ENCODE data around the gene ARL15.

ARL15 gene

DNA sequence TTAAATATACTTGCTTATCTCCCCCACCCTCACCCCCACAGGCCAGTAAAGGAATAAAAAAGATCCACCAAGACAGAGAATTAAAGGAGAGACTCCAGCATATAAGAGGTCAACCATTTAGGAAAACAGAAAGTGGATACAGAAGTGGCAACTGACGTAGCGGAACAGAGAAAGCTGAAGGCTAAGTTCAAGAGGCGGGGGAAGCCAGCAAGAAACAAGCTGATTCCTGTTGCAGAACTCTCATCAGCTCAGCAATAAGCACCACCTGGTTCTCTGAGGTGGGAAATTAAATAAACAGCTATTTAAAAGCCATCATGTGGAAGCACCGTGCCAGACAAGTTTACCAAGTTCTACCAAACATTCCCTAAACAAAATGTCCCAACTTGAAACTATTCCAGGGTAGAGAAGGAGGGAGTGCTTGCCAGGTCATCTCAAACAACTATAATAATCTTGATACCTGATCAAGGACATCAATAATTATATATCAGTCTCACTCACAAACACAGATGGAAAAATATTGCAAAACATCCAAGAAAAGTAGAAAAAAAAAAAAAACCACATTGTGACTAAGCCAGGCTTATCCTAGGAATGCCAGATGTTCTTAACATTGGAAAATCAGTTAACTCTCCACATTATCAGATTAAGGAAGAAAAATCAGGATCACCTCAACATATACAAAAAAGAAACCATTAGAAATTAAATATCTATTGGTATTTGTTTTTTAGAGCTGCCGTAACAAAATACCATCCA, 7.3 kb upstream of the ARL15 start:
- Histone ChIP-seq H3K4me3 (ENCODE audit: low read depth, low read length) (no peak overlapping the region), H3K27me3 (peaks cover 5% of the 10 kb centered on the region; the same call in 1 of the 2 replicates), H3K36me3 (no peaks in the 10 kb centered on the region), H3K9me3 (no peaks in the 10 kb centered on the region), H3K4me1 (no peaks in the 10 kb centered on the region)
- TF ChIP-seq, protein P1, sequence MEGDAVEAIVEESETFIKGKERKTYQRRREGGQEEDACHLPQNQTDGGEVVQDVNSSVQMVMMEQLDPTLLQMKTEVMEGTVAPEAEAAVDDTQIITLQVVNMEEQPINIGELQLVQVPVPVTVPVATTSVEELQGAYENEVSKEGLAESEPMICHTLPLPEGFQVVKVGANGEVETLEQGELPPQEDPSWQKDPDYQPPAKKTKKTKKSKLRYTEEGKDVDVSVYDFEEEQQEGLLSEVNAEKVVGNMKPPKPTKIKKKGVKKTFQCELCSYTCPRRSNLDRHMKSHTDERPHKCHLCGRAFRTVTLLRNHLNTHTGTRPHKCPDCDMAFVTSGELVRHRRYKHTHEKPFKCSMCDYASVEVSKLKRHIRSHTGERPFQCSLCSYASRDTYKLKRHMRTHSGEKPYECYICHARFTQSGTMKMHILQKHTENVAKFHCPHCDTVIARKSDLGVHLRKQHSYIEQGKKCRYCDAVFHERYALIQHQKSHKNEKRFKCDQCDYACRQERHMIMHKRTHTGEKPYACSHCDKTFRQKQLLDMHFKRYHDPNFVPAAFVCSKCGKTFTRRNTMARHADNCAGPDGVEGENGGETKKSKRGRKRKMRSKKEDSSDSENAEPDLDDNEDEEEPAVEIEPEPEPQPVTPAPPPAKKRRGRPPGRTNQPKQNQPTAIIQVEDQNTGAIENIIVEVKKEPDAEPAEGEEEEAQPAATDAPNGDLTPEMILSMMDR (IDR thresholded peaks at IDR 0.05; ENCODE audit: low read depth, low read length) = no peak
- no peak for DNase-seq

DNA sequence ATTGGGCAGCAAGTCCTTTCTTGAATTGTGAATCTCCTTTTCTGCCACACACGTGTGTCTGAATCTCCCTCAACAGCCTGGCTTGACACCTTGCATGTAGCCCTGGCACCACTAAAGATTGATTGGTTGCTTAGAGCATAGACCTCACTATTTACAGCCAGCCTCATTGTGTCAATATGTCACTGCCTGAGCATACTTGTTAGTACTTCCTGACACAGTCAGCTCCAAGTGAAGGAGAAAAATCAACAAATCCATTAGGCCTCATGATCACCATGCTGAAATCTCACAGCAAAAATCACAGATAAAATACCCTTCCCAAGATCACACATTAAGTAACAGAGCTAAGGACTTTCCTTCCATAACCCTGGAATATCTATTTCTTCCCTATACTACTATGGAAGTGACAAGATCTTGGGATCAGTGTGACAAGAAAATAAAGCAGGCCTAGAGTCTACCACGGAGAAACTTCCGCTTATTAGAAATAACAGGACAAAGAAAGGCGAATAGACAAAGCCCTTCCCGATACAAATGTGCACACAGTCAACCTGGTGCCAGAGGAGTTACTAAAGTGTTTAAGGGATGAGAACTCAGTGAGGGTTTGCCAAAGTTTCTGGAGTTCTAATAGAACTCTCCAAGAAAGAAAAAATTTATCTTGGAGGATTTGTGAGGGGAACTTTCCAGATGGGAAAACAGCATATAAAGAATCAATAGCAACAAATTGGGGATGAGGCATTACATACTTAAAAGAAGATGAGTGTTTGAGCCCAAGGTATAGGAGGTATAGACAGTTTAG, 5.6 kb upstream of the ARL15 start:
- TF ChIP-seq, protein P1 (IDR thresholded peaks at IDR 0.05; ENCODE audit: low read depth, low read length) = no peak
- no peaks in the 10 kb centered on the region for H3K9me3 ChIP-seq
- no peak overlapping the region for H3K4me3 ChIP-seq (ENCODE audit: low read depth, low read length)
- H3K36me3 ChIP-seq = no peaks in the 10 kb centered on the region
- H3K27me3 ChIP-seq = peaks cover 8% of the 10 kb centered on the region; the same call in 1 of the 2 replicates
- H3K4me1 ChIP-seq = no peaks in the 10 kb centered on the region
- DNase-seq = no peak

DNA sequence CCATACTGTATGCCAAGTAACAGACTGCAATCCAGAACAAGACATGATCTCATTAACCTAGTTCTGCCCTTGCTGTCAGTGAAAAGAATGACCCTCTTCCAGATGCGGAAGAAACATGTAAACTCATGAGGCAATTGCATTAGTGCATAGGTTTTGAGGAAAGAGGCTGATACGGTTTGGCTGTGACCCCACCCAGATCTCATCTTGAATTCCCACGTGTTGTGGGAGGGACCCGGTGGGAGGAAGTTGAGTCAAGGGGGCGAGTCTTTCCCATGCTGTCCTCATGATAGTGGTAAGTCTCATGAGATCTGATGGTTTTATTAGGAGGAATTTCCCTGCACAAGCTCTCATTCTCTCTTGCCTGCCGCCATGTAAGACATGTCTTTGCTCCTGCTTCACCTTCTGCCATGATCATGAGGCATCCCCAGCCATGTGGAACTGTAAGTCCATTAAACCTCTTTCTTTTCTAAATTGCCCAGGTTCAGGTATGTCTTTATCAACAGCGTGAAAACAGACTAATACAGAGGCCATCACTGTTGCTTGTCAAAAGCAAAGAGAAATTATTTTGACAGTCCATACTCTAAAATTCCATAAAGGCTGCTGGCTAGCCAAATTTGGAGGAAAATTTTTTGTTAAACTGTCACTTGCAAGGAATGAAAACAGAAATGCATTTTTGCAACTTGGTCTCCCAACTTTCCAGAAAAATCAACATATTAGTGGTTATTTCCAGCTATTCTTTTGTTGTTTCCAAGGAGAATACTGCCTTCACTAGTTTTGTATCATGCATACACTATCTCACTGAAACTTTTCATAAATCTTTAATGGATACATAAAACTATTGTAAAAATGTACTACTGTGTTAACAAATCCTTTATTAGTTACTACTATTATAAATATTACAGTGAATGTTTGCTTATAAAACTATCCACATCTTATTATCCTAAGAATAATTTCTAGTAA, 3.2 kb upstream of the ARL15 start:
- Histone ChIP-seq H3K4me1 (no peaks in the 10 kb centered on the region), H3K4me3 (ENCODE audit: low read depth, low read length) (no peak overlapping the region), H3K27me3 (peaks cover 16% of the 10 kb centered on the region), H3K9me3 (no peaks in the 10 kb centered on the region), H3K36me3 (no peaks in the 10 kb centered on the region)
- no peak for DNase-seq
- TF ChIP-seq, protein P1 (IDR thresholded peaks at IDR 0.05; ENCODE audit: low read depth, low read length) = no peak

DNA sequence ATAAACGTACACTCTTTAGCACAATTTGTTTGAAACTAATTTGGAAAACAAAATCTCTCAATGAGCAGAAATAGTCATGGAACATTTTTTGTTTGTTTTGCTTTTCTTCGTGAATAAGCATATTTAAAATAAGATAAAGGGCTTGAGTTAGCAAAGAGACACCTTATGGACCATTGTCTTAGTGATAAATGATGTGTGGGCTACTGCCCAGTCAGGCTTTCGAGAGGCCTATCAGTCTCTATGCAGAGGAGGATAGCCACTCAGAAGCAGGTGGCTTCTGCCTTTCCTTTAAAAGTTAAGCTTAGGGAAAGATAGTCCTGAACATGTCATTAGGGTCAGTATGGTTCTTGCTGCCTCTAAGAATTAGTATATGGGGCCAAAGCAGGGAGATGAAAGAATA, 2.1 kb upstream of the ARL15 start:
- no peaks in the 10 kb centered on the region for H3K36me3 ChIP-seq
- no peaks in the 10 kb centered on the region for H3K9me3 ChIP-seq
- DNase-seq = no peak
- TF ChIP-seq, protein P1 (IDR thresholded peaks at IDR 0.05; ENCODE audit: low read depth, low read length) = no peak
- H3K27me3 ChIP-seq = peaks cover 23% of the 10 kb centered on the region
- H3K4me3 ChIP-seq (ENCODE audit: low read depth, low read length) = no peak overlapping the region
- H3K4me1 ChIP-seq = no peaks in the 10 kb centered on the region

DNA sequence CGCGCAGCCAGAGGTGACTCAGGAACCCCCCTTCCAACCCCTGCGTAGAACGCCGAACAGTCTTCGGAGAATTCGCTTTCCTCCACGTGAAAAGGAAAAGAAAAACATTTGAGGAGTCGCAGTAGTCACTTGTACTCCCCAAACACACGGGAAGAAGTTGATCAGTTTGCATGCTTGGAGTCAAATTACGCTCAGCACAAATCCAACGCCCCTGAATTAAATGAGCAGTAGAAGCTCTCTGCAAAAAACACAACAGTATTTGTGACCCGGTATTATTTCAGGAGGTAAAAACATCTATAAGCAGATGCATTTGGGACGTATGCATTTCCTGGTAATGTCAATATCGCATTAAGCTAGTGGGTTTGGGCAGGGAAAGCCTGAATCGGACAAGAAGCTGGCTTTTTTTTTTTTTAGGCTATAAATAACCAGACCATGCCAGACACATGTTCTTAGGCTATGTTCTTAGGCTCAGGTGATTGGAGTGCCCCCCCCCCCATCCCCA, 854 bp upstream of the ARL15 start:
- no peaks in the 10 kb centered on the region for H3K9me3 ChIP-seq
- no peak for DNase-seq
- H3K4me1 ChIP-seq = no peaks in the 10 kb centered on the region
- H3K36me3 ChIP-seq = no peaks in the 10 kb centered on the region
- TF ChIP-seq, protein P1 (IDR thresholded peaks at IDR 0.05; ENCODE audit: low read depth, low read length) = no peak
- peaks cover 23% of the 10 kb centered on the region for H3K27me3 ChIP-seq
- peak overlapping the region; percentile 83 for H3K4me3 ChIP-seq (ENCODE audit: low read depth, low read length)

Data from BE2C (cell line).